Islet of Langerhans (tissue), 1 donor: ENCODE measurements around the gene ARL5C.
"Not testable (repeated sequence)": the region's sequence is repeated elsewhere in the genome, so short reads cannot be mapped to it uniquely, and the experiment has no call there.

Experiments used
- FAIRE-seq: peaks from one replicate; lab custom pipeline; 2011; peaks lifted over from hg19 to GRCh38; lab: Jason Lieb, UNC

The ARL5C gene

GRCh38 chr17:39139561-39139960 is 26.4 kb downstream of the ARL5C start:
- no peak for FAIRE-seq

DNA sequence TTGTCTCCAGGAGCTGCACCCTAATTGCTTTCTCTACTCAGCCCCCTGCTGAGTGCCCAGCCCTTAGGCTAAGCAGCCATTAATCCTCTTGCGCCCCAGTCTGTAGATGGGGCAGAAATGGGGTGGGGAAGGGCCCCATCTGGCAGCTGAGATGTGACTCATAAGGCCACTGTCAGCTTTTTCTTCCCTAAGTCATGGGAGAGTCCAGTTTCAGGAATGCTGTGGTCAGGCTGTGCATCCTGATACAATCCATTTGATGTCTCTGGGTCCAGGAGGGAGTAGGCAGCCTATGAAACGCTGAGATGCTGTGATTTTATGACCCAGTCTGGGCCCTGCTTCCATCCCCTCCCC is 26.8 kb downstream of the ARL5C start:
- FAIRE-seq = no peak

DNA sequence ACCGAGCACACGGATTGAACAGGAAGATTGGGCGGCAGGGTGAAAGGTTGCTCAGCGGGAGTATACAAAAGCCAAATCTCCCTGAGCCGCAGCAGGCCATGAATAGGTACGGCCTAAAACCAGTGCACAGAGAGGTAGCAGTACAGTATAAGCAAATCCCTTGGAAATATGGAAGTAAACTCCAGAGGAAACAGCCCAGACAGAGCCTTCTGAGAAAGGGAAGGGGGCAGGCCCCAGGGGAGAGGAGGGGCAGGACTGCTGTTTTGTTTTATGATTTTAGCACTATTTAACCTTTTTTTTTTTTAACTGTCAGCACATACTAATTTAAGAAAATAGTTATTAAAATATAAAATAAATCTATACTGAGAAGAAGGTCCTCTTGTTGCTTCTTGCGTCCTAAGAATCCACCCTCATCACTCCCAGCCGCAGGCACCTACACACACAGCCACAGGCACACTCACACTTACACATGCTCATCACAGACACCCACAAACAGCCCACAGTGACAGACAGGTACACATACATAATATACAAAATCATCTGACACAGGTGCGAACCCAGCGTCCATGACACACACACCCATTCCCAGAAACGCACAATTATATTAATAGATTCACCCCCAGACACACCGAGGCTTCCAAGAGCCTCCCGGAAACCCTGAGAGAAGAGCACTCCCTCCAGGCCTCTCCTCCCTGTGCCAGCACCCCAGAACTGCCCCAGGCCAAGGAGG is 27.4 kb downstream of the ARL5C start:
- FAIRE-seq = no peak

- FAIRE-seq = no peak
Measured at GRCh38 chr17:39134878-39135277, 31.1 kb downstream of the ARL5C start.

- FAIRE-seq = no peak
Measured at GRCh38 chr17:39132192-39132610, 33.8 kb downstream of the ARL5C start.

GRCh38 chr17:39131616-39132015 is 34.3 kb downstream of the ARL5C start:
- FAIRE-seq = no peak

DNA sequence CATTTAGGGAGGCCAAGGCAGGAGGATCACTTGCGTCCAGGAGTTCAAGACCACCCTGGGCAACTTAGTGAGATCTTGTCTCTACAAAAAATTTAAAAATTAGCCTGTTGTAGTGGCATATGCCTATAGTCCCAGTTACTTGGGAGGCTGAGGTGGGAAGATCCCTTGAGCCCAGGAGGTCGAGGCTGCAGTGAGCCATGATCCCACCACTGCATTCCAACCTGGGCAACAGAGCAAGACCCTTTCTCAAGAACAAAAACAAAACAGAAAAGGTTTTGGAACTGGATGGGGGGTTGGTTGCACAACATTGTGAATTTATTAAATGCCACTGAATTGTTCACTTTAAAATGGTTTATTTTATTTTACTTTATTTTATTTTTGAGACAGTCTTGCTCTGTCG is 35.8 kb downstream of the ARL5C start:
- no peak for FAIRE-seq

DNA sequence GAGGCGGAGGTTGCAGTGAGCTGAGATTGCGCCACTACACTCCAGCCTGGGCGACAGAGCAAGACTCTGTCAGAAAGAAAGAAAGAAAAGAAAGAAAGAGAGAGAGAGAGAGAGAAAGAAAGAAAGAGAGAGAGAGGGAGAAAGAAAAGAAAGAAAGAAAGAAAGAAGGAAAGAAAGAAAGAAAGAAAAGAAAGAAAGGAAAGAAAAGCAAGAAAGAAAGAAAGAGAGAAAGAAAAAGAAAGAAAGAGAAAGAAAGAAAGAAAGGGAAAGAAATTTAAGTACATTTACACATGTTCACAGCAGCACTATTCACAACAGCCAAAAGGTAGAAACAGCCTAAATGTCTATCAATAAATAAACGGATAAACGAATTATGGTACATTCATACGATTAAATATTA is 36.4 kb downstream of the ARL5C start:
- not testable (repeated sequence) for FAIRE-seq

- no peak for FAIRE-seq
Measured at GRCh38 chr17:39126436-39126835, 39.5 kb downstream of the ARL5C start.

- no peak for FAIRE-seq
Measured at GRCh38 chr17:39125143-39125875, 40.7 kb downstream of the ARL5C start.

DNA sequence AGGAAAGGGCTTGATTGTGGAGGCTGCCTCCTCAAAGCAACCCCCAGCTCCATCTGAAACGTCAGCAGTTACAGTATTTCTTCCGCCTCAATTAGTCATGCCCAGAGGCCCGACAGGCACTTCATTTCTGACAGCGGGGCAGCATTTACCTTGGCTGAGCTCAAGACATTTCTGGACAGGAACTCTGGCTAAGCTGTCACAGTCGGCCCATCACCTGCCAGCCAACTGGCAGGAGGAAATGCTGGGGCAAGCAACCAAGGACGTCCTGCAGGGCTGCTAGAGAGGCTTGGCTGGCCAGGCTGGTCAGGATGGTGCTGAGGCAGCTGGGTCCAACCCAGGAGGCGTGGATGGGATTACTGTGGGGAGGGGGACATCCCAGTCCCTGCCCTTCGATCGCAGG is 42.3 kb downstream of the ARL5C start:
- no peak for FAIRE-seq

DNA sequence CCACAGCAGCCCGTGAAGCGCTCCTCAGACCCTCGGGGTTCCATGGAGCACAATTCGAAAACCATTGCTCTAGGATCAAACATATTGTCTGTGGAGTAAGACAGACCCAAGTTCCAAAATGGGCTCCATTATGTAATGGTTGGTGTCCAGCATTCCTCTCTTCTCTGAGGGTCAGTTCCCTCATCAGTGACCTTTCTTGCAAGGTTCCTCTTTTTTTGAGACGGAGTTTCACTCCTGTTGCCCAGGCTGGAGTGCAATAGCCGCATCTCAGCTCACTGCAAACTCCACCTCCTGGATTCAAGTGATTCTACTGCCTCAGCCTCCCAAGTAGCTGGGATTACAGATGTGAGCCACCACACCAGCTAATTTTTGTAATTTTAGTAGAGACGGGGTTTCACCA is 43.0 kb downstream of the ARL5C start:
- FAIRE-seq = no peak

- FAIRE-seq = not testable (repeated sequence)
Measured at GRCh38 chr17:39121919-39122318, 44.0 kb downstream of the ARL5C start.

- FAIRE-seq = no peak
Measured at GRCh38 chr17:39118674-39119419, 47.1 kb downstream of the ARL5C start.

DNA sequence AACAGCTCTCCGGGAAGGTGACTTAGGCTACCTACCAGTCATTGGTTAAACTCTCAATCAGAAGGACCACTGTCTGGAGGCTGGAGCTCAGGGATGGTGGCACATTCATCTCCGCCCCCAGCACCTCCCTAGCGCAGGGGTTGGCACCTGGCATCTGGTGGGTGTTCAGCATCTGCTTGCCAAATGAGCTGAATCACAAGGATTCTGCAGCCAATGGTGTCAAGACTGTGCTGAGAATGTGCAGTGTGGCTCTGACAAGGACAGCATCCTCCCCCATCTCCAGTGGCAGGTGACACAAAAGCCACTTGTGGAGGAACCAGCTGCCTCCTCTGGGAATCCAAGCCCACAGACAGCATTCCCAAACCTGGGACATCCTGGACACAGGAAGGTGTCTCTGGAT is 49.7 kb downstream of the ARL5C start:
- no peak for FAIRE-seq

DNA sequence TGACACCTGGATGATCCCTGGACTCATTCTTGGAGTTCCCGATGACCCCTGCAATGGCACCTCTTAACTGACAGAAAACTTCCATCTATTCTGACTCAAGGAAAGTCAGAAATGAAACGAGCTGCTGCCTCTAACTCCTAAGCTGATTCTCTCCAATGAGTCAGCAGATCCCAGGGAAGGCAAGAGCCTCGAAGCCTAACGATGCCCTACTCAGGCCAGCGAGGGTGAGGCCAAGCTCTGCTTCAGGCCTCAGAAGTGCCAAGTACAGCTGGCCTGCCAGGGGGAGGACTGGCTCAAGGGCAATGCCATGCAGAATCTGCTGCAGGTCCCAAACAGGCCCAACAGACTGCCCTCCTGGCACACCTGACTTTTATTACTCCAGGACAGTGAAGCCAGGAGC is 50.8 kb downstream of the ARL5C start:
- FAIRE-seq = no peak

DNA sequence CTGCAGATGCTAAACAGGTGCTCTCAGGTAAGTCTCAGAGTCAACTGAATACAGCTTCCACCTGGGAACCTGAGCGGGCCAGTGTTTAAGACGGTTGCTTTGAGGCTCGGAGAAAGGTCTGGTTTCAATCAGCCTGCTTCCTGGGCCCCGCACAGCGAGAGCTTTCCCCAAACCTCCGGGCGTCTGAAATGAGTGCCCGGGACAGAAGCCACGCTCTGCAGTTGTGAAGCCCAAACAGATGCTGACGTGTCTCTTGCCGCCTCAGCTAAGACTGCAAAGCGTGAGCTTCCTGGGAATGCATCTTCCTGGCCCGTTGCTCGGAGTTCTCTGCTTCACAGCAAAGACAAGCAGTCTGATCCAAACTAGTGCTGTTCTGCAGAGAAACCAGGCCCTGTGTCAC is 51.2 kb downstream of the ARL5C start:
- FAIRE-seq = no peak

GRCh38 chr17:39113871-39114270 is 52.1 kb downstream of the ARL5C start:
- FAIRE-seq = no peak

GRCh38 chr17:39110435-39111136 is 55.4 kb downstream of the ARL5C start:
- FAIRE-seq = no peak

DNA sequence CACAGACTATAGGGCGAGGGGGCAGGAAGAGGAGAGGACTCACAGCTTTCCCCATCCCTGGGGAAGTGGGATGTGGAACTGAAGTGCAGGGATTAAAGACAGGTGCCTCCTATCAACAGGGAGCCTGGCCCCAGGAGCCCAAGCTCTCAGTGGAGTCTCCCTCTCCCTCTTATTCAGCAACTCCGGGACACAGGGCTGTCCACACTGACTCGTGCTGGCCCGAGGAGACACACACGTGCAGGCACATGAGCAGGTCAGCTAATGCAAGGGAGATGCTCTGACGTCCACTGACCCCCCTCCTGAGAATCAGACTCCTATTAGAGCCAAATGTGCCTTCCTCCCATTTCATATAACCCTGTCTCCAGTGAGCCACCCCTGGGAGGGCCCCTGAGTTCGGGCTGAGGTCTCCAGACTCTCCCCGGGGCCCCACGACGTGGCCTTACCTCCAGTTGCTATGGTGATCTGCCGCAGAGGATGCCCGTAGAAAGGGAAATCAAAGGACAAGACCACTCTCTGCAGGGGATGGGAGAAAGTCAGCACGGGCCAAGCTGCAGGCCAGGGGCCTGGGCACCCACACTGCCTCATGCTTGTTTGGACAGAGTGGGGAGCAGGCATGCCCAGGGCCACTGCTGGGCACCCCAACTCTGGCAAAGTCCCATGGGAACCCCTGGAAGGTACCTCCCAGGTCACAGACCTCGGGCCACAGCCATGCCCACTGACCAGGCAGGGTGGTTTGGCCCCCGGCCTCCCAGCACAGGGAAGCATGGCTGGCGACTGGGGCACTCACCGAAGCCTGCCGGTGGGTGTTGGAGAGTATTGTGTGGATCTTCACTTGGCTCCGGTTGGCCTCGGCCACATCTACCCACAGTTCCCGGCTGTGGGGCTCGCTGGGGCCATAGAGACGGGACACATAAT is 57.2 kb downstream of the ARL5C start:
- FAIRE-seq = no peak

DNA sequence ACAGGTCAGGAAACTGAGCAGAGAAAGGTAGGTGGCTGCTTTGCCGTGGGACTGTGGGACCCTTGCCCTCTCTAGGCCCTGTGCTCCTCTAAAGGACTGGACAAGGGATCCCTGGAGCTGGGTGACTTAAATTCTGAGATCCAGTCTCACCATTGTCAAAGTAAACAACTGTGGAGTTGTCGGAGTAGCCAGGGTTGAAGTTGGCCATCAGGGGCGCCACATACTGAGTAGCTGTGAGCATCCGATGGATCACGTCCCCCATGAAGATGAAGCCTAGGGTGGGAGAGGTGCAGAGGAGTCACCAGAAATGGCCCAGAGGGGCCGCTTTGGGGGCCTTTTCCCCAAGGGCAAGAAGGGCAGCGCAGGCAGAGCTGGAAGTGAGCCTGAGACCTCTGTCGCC is 58.0 kb downstream of the ARL5C start:
- no peak for FAIRE-seq

DNA sequence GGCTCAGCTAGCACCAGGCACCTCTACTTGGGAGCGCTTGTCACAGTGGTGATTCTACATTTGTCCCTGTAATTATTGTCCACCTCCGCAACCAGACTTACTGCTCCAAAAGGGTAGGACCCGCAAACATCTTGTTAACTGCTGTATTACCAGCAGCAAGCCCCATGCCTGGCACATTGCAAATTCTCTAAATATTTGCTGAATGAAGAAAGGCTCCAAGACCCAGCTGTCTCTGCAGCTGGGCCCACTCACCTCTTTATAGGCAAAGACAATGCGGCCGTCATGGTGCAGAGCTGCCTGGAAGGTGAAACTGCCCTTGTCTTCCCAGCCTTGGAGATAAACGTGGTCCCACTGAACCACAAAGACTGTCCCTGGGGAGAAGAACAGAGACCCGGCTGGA is 58.8 kb downstream of the ARL5C start:
- no peak for FAIRE-seq
